Measurements from ENCODE around the gene MOSMO. TPM values are rescaled to one million over a fixed set of nuclear protein-coding genes. Genes with fewer than 3 reads are reported as not detected.
A peak's percentile ranks its signal among the peaks of the same experiment; 100 is the strongest.

Gene MOSMO
- polyA plus RNA-seq, 3 donors: 0.95 to 9.1 (median 2.5) TPM

DNA sequence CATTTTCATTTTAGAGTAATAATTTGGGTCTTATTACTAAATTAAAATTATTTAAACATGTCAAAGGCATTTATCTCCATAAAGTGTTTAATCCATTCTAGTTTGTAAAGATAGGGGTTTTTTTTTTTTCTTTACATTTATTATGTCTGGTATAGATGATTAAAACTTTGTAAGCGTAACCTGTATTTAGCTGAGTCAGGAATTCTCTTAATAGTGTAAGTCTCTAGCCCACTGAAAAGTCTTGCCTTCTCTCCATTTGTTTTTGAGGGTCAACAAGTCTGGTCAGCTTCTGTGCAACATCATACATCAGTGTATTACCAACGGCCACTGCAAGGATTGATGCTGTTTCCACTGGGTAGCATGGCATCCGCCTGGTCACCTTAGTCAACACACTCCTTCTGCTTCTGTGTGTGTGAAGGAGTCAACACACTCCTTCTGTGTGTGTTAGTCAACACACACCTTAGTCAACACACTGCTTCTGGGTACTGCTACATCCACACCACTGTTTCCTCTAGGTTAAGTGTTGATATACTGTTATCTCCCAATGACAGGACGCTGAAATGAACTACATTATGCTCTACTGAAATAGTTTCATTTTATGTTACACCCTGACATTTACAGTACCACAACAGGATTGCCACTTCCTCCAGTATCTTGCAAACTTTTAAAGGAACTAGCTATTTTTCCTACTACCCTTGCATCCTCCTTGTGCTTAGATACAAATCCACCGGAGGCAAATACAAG, 47.1 kb downstream of the MOSMO start:
- no peaks in the 10 kb centered on the region for H3K79me2 ChIP-seq (ENCODE audit: insufficient read depth, low read length)
- peaks cover 0 to 3% (median 0%) of the 10 kb centered on the region in 3 donors for H3K27me3 Mint-ChIP-seq (ENCODE audit: low read depth in 3 of 3)
- 20% methylated on average over 1 of the region's 5 CpGs for WGBS (ENCODE audit: insufficient coverage)
- H3K9ac ChIP-seq (ENCODE audit: insufficient read depth, low read length, poor library complexity, severe bottlenecking): no peak overlapping the region
- TF ChIP-seq, protein P1, sequence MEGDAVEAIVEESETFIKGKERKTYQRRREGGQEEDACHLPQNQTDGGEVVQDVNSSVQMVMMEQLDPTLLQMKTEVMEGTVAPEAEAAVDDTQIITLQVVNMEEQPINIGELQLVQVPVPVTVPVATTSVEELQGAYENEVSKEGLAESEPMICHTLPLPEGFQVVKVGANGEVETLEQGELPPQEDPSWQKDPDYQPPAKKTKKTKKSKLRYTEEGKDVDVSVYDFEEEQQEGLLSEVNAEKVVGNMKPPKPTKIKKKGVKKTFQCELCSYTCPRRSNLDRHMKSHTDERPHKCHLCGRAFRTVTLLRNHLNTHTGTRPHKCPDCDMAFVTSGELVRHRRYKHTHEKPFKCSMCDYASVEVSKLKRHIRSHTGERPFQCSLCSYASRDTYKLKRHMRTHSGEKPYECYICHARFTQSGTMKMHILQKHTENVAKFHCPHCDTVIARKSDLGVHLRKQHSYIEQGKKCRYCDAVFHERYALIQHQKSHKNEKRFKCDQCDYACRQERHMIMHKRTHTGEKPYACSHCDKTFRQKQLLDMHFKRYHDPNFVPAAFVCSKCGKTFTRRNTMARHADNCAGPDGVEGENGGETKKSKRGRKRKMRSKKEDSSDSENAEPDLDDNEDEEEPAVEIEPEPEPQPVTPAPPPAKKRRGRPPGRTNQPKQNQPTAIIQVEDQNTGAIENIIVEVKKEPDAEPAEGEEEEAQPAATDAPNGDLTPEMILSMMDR (IDR thresholded peaks at IDR 0.05): no peak
- peaks cover 4 to 12% of the 10 kb centered on the region in 2 donors for H3K36me3 Mint-ChIP-seq
- H3K27ac ChIP-seq (ENCODE audit: low read depth in 1 of 2, low read length in 2 of 2): no peak overlapping the region
- peak overlapping the region in 1 of 7 donors; percentile 60 for H3K27ac Mint-ChIP-seq
- peaks cover 0 to 2% (median 0%) of the 10 kb centered on the region in 7 donors for H3K9me3 Mint-ChIP-seq
- H3K4me1 Mint-ChIP-seq: peaks cover 21% of the 10 kb centered on the region
- H3K36me3 ChIP-seq (replicated peaks in 1 of 2; ENCODE audit: control insufficient read depth in 1 of 2, insufficient read depth in 2 of 2, low read length in 2 of 2): no peaks in the 10 kb centered on the region
- peaks cover 3 to 8% of the 10 kb centered on the region in 2 donors for H3K4me1 ChIP-seq (ENCODE audit: control insufficient read depth in 1 of 2, insufficient read depth in 2 of 2, low read length in 2 of 2)
- H3K4me3 Mint-ChIP-seq: no peak overlapping the region
- no peak overlapping the region for H3K4me3 ChIP-seq (replicated peaks in 1 of 3; ENCODE audit: low read depth in 2 of 3, low read length in 3 of 3)
- peaks cover 6% of the 10 kb centered on the region for H4K20me1 ChIP-seq (ENCODE audit: insufficient read depth, low read length)
- H3K4me2 ChIP-seq (replicated peaks; ENCODE audit: extremely low read depth, low read length, poor library complexity, severe bottlenecking): no peak overlapping the region
- H3K27me3 ChIP-seq (ENCODE audit: control insufficient read depth in 2 of 2, insufficient read depth in 2 of 2, low read length in 2 of 2): no peaks in the 10 kb centered on the region
- no peak for DNase-seq
- intact Hi-C loops (cut with micrococcal nuclease): no loop called here
- no peaks in the 10 kb centered on the region for H3K9me3 ChIP-seq (replicated peaks in 1 of 2; ENCODE audit: control insufficient read depth in 1 of 2, insufficient read depth in 1 of 2, low read length in 2 of 2)
- H2AFZ ChIP-seq (ENCODE audit: insufficient read depth, low read depth, low read length, poor library complexity, severe bottlenecking): no peak overlapping the region

DNA sequence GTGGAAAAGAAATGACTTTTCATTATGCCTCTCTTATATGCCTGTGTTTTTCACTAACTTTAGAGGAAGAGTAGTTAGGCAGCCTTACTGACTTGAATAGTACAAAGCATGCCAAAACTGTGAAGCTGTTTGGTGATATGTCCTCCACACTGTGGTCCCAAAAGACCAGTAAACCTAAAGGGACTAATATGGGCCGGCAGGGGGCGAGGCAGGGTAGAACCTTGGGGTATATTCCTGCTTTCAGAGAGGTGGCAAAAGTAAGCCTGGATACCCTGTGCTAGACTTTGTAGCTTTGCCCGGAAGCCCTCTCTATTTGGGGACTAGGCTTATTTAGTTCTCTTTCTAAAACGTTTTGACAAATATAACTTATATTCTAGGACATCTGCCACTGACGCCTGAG, 48.0 kb downstream of the MOSMO start:
- no peak overlapping the region for H3K4me3 Mint-ChIP-seq
- Histone ChIP-seq H3K27me3 (ENCODE audit: control insufficient read depth in 2 of 2, insufficient read depth in 2 of 2, low read length in 2 of 2) (no peaks in the 10 kb centered on the region), H3K4me1 (ENCODE audit: control insufficient read depth in 1 of 2, insufficient read depth in 2 of 2, low read length in 2 of 2) (peaks cover 3 to 8% of the 10 kb centered on the region in 2 donors), H3K4me3 (replicated peaks in 1 of 3; ENCODE audit: low read depth in 2 of 3, low read length in 3 of 3) (no peak overlapping the region), H3K9me3 (replicated peaks in 1 of 2; ENCODE audit: control insufficient read depth in 1 of 2, insufficient read depth in 1 of 2, low read length in 2 of 2) (no peaks in the 10 kb centered on the region), H2AFZ (ENCODE audit: insufficient read depth, low read depth, low read length, poor library complexity, severe bottlenecking) (no peak overlapping the region), H4K20me1 (ENCODE audit: insufficient read depth, low read length) (peaks cover 7% of the 10 kb centered on the region), H3K79me2 (ENCODE audit: insufficient read depth, low read length) (no peaks in the 10 kb centered on the region), H3K9ac (ENCODE audit: insufficient read depth, low read length, poor library complexity, severe bottlenecking) (no peak overlapping the region), H3K36me3 (replicated peaks in 1 of 2; ENCODE audit: control insufficient read depth in 1 of 2, insufficient read depth in 2 of 2, low read length in 2 of 2) (no peaks in the 10 kb centered on the region), H3K27ac (ENCODE audit: low read depth in 1 of 2, low read length in 2 of 2) (no peak overlapping the region), H3K4me2 (replicated peaks; ENCODE audit: extremely low read depth, low read length, poor library complexity, severe bottlenecking) (no peak overlapping the region)
- peaks cover 21% of the 10 kb centered on the region for H3K4me1 Mint-ChIP-seq
- peaks cover 4 to 12% of the 10 kb centered on the region in 2 donors for H3K36me3 Mint-ChIP-seq
- TF ChIP-seq, protein P1 (IDR thresholded peaks at IDR 0.05): no peak
- intact Hi-C loops (cut with micrococcal nuclease): no loop called here
- H3K27me3 Mint-ChIP-seq (ENCODE audit: low read depth in 3 of 3): no peaks in the 10 kb centered on the region
- DNase-seq: no peak
- WGBS (ENCODE audit: insufficient coverage): 92% methylated on average over 4 of the region's 5 CpGs
- no peak overlapping the region for H3K27ac Mint-ChIP-seq
- H3K9me3 Mint-ChIP-seq: peaks cover 0 to 2% (median 0%) of the 10 kb centered on the region in 7 donors

Data from CD14-positive monocyte (primary cell).